HCT116 (cell line): ENCODE measurements around the gene PDF.

Experiments
- JUND ChIP-seq: IDR thresholded peaks from 2 replicates; pipeline ENCODE4 v1.6.1; 2012
- POLR2A ChIP-seq: IDR thresholded peaks from 2 replicates; pipeline ENCODE4 v1.7.0; 2011; ENCODE audit warnings: borderline replicate concordance; ENCODE audit not compliant: insufficient read depth, insufficient read length; ENCODE audit errors: extremely low read depth
- SRF ChIP-seq: IDR thresholded peaks from 2 replicates; pipeline ENCODE4 v1.6.1; 2012; ENCODE audit warnings: low read depth
- TF ChIP-seq, protein P1 (sequence below), 3 experiments: fragments of 200-600 bp in 1 of 3; sonication (generic) in 1 of 3; IDR thresholded peaks in 2 of 3; conservative IDR thresholded peaks in 1 of 3; 2 replicates each; pipeline ENCODE4 v1.5.1; 2012 to 2017; ENCODE audit warnings: low read depth in 2 of 3, low read length in 2 of 3, antibody characterized with exemption in 1 of 3, borderline replicate concordance in 1 of 3, control low read depth in 1 of 3, mild to moderate bottlenecking in 1 of 3, mixed read lengths in 1 of 3, mixed run types in 1 of 3, moderate library complexity in 1 of 3; ENCODE audit not compliant: insufficient read depth in 1 of 3

- TF ChIP-seq POLR2A (no peak), JUND (no peak), SRF (no peak)
- TF ChIP-seq, protein P1, sequence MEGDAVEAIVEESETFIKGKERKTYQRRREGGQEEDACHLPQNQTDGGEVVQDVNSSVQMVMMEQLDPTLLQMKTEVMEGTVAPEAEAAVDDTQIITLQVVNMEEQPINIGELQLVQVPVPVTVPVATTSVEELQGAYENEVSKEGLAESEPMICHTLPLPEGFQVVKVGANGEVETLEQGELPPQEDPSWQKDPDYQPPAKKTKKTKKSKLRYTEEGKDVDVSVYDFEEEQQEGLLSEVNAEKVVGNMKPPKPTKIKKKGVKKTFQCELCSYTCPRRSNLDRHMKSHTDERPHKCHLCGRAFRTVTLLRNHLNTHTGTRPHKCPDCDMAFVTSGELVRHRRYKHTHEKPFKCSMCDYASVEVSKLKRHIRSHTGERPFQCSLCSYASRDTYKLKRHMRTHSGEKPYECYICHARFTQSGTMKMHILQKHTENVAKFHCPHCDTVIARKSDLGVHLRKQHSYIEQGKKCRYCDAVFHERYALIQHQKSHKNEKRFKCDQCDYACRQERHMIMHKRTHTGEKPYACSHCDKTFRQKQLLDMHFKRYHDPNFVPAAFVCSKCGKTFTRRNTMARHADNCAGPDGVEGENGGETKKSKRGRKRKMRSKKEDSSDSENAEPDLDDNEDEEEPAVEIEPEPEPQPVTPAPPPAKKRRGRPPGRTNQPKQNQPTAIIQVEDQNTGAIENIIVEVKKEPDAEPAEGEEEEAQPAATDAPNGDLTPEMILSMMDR (IDR thresholded peaks at IDR 0.05 in 2 of 3, conservative IDR thresholded peaks at IDR 0.05 in 1 of 3; ENCODE audit: borderline replicate concordance in 1 of 3, insufficient read depth in 1 of 3, low read depth in 2 of 3, low read length in 2 of 3), result no peak
Observed at GRCh38 chr16:69285240-69285639, 45.1 kb downstream of the PDF start.
